K562 (cell line): ENCODE results near the gene LARP6. TPM values are rescaled to one million over a fixed set of nuclear protein-coding genes. Genes with fewer than 3 reads are reported as not detected.

ENCODE experiments used
- ATAC-seq: fragments of 200-7000 bp; cut with Tn5 transposase; 3 replicates; pipeline ENCODE4 v1.9.1; 2020; ENCODE audit warnings: moderate library complexity
- BruUV-seq: library from RNA; stranded (reverse); fragments of 400-500 nt; replicated peaks from 2 replicates; lab custom pipeline; 2021; lab: Mats Ljungman, UMichigan
- CTCF ChIA-PET: fragments of 300-600 bp; formaldehyde crosslinking; extraction: SDS; loops from one replicate; lab custom pipeline; 2021; ENCODE audit warnings: low intra/inter-chr PET ratio; lab: Yijun Ruan, JAX
- POLR2A ChIA-PET: fragments of 300-600, 350-650 bp; sonication (Branson Sonifier 250); formaldehyde crosslinking; extraction: SDS; loops from one replicate; lab custom pipeline; 2021; ENCODE audit warnings: antibody characterized with exemption, inconsistent platforms; lab: Yijun Ruan, JAX
- DNase-seq, 4 experiments: peaks; one replicate each; pipeline versions ENCODE4 v3.0.0 to v3.0.0-alpha.2; 2011 to 2018; ENCODE audit warnings: low spot score in 3 of 4, mixed read lengths in 3 of 4; ENCODE audit errors: extremely low read depth in 1 of 4
- FAIRE-seq: peaks from 2 replicates; lab custom pipeline; 2011; peaks lifted over from hg19 to GRCh38; lab: Jason Lieb, UNC
- H2AFZ ChIP-seq: 2 replicates; pipeline ENCODE4 v1.6.0; 2011; ENCODE audit warnings: low read depth, low read length, control low read depth, inconsistent platforms
- H3K27ac ChIP-seq: fragments of 200-600 bp; 3 replicates; pipeline ENCODE4 v1.8.0; 2011; ENCODE audit warnings: low read depth, mild to moderate bottlenecking, control low read depth, inconsistent platforms, low read length, moderate library complexity, mixed read lengths; ENCODE audit errors: extremely low read depth
- H3K27me3 ChIP-seq, 2 experiments: fragments of 300-600 bp in 1 of 2; 2 replicates in 1 of 2; 3 replicates in 1 of 2; pipeline versions ENCODE4 v1.6.0 to v1.8.0; 2011; ENCODE audit warnings: inconsistent platforms in 2 of 2, low read length in 2 of 2, mild to moderate bottlenecking in 1 of 2, mixed read lengths in 1 of 2, moderate library complexity in 1 of 2; ENCODE audit not compliant: control insufficient read depth in 2 of 2, insufficient read depth in 2 of 2
- H3K36me3 ChIP-seq: fragments of 300-600 bp; 3 replicates; pipeline ENCODE4 v1.8.0; 2011; ENCODE audit warnings: mild to moderate bottlenecking, low read length, inconsistent platforms; ENCODE audit not compliant: control insufficient read depth, insufficient read depth
- H3K4me1 ChIP-seq, 2 experiments: fragments of 200-600 bp in 1 of 2; replicated peaks in 1 of 2; 2 replicates in 1 of 2; 3 replicates in 1 of 2; pipeline versions ENCODE4 v1.5.1 to v1.8.0; 2011; ENCODE audit warnings: inconsistent platforms in 2 of 2, low read length in 2 of 2, mild to moderate bottlenecking in 1 of 2, mixed read lengths in 1 of 2, moderate library complexity in 1 of 2; ENCODE audit not compliant: control insufficient read depth in 2 of 2, insufficient read depth in 2 of 2
- H3K4me2 ChIP-seq: 2 replicates; pipeline ENCODE4 v1.6.1; 2011; ENCODE audit warnings: low read length, control low read depth, inconsistent platforms, mixed read lengths; ENCODE audit not compliant: insufficient read depth
- H3K4me3 ChIP-seq: fragments of 200-600 bp; sonication (generic), shearing (Covaris generic); 2 replicates; pipeline ENCODE4 v1.5.1; 2016; ENCODE audit warnings: control low read depth, inconsistent platforms
- H3K79me2 ChIP-seq: fragments of 200-600 bp; 3 replicates; pipeline ENCODE4 v1.8.0; 2011; ENCODE audit warnings: low read length, inconsistent platforms; ENCODE audit not compliant: control insufficient read depth, insufficient read depth
- H3K9ac ChIP-seq, 2 experiments: 2 replicates each; pipeline versions ENCODE4 v1.6.0 to v1.6.1; 2011; ENCODE audit warnings: low read depth in 2 of 2, low read length in 2 of 2, control low read depth in 1 of 2, inconsistent platforms in 1 of 2, mild to moderate bottlenecking in 1 of 2, mixed read lengths in 1 of 2; ENCODE audit not compliant: insufficient read depth in 1 of 2
- H3K9me1 ChIP-seq: one replicate; pipeline ENCODE4 v1.6.0; 2011; ENCODE audit warnings: inconsistent platforms, mild to moderate bottlenecking, low read length, moderate library complexity; ENCODE audit not compliant: control insufficient read depth, insufficient read depth
- H3K9me3 ChIP-seq: replicated peaks from 2 replicates; pipeline ENCODE4 v1.5.1; 2011; ENCODE audit warnings: low read depth, low read length, inconsistent platforms; ENCODE audit not compliant: control insufficient read depth, insufficient read depth
- H4K20me1 ChIP-seq: replicated peaks from 2 replicates; pipeline ENCODE4 v1.6.1; 2011; ENCODE audit warnings: low read length, inconsistent platforms, mixed read lengths; ENCODE audit not compliant: control insufficient read depth, insufficient read depth
- BACH1 ChIP-seq: fragments of 200-800 bp; sonication (Bioruptor generic); IDR thresholded peaks from 2 replicates; pipeline ENCODE4 v1.6.1; 2016; ENCODE audit warnings: missing genetic modification characterization, missing compliant biosample characterization
- HNRNPK ChIP-seq: fragments of 200-400 bp; formaldehyde crosslinking; IDR thresholded peaks from one replicate; pipeline ENCODE4 v1.6.1; 2018; ENCODE audit warnings: mild to moderate bottlenecking, low read depth, low read length; ENCODE audit not compliant: poor library complexity, severe bottlenecking
- PPARD ChIP-seq: fragments of 250-450 bp; sonication (Bioruptor Pico); IDR thresholded peaks from 2 replicates; pipeline ENCODE4 v1.8.0; 2022; ENCODE audit warnings: inconsistent platforms, mild to moderate bottlenecking, moderate library complexity
- WGBS: fragments of 100-300 bp; shearing (Covaris generic); methylation state at CpG from one replicate; pipeline ENCODE4 v1.1.6; 2016; ENCODE audit warnings: low coverage, mixed read lengths; ENCODE audit not compliant: insufficient coverage; ENCODE audit errors: missing lambda C conversion rate; 5-methylcytosine and 5-hydroxymethylcytosine counted together
- in situ Hi-C: fragments of 300-500 bp; cut with MboI; formaldehyde crosslinking; loops from 4 replicates; pipeline ENCODE4 v1.15.0; 2018; ENCODE audit warnings: inconsistent platforms, mixed read lengths
- intact Hi-C: fragments of 100-400 bp; cut with micrococcal nuclease; formaldehyde crosslinking; loops from 2 replicates; pipeline ENCODE4 v1.14.2; 2022
- polyA plus RNA-seq, 8 experiments: library from polyadenylated mRNA; depleted of rRNA in 4 of 8; stranded (reverse) in 5 of 8; unstranded in 3 of 8; fragments of >200 nt; fragmentation: Nextera tagmentation in 2 of 8; fragmentation: Illumina TruSeq in 1 of 8; extraction: Ambion mirVana in 2 of 8; extraction: Trizol in 1 of 8; gene quantifications; 2 replicates each; pipeline versions ENCODE4 v1.2.1 to v1.2.3, GENCODE V29; 2011 to 2014; ENCODE audit warnings: inconsistent platforms in 1 of 8, missing spikeins in 1 of 8
- total RNA-seq, 7 experiments: library from RNA; depleted of rRNA in 6 of 7; stranded (reverse); fragments of >200 nt in 6 of 7; fragmentation: Illumina TruSeq in 2 of 7; extraction: Trizol in 2 of 7; gene quantifications; 2 replicates each; pipeline versions ENCODE4 v1.2.1 to v1.2.3, GENCODE V29; 2011 to 2021; ENCODE audit warnings: low replicate concordance in 1 of 7
- TF ChIP-seq, protein P1 (sequence below): sonication (generic); formaldehyde crosslinking; IDR thresholded peaks from 2 replicates; pipeline ENCODE4 v1.8.1; 2023; ENCODE audit warnings: mild to moderate bottlenecking, missing genetic modification reagents, moderate library complexity

LARP6 gene
- total and polyA plus RNA-seq, 9 of the 15 experiments (the other 6 are each of a cell fraction or from before 2014, with no cell fraction given), result not detected

GRCh38 chr15:70832176-70832575 lies 21.8 kb downstream of the LARP6 start:
- TF ChIP-seq BACH1 (tag) (no peak), PPARD (CRISPR knock-in tag) (no peak), HNRNPK (no peak)
- TF ChIP-seq, protein P1, sequence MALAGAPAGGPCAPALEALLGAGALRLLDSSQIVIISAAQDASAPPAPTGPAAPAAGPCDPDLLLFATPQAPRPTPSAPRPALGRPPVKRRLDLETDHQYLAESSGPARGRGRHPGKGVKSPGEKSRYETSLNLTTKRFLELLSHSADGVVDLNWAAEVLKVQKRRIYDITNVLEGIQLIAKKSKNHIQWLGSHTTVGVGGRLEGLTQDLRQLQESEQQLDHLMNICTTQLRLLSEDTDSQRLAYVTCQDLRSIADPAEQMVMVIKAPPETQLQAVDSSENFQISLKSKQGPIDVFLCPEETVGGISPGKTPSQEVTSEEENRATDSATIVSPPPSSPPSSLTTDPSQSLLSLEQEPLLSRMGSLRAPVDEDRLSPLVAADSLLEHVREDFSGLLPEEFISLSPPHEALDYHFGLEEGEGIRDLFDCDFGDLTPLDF, result no peak
- TF ChIP-seq, all 486 proteins: peak for 0
- DNase-seq (no peak), FAIRE-seq (no peak), ATAC-seq (no peak)
- Histone ChIP-seq H3K9me3 (no peaks in the 10 kb centered on the region), H3K27me3 (peaks cover 0 to 17% of the 10 kb centered on the region in 2 experiments; a peak in 2 of 5 replicates), H2AFZ (no peak overlapping the region), H3K4me2 (no peak overlapping the region), H3K27ac (no peak overlapping the region), H3K9ac (no peak overlapping the region), H3K79me2 (no peaks in the 10 kb centered on the region), H3K4me3 (no peak overlapping the region), H3K36me3 (no peaks in the 10 kb centered on the region), H3K4me1 (no peaks in the 10 kb centered on the region), H4K20me1 (no peaks in the 10 kb centered on the region; the same call in 1 of the 2 replicates), H3K9me1 (no peaks in the 10 kb centered on the region)
- 1% methylated on average over 20 of the region's 20 CpGs for WGBS
- CTCF ChIA-PET, result no interaction called here
- intact Hi-C loops (no loop called here), in situ Hi-C loops (no loop called here)
- BruUV-seq, result no TSS peak
- POLR2A ChIA-PET, result interaction anchor here (0.8 kb wide), 1 partner anchor 10 kb away, joined by 3 read pairs; no protein-coding TSS in a partner anchor
